ENCODE measurements around the gene OR4B1. TPM values are rescaled to one million over a fixed set of nuclear protein-coding genes. Genes with fewer than 3 reads are reported as not detected.

Gene OR4B1
- total RNA-seq: not detected

GRCh38 chr11:48216510-48216909, at the start of gene OR4B1:
OR4B1 (plus strand) TSS chr11:48216810; CDS start chr11:48216810, 0 bp downstream.
- ATAC-seq (ENCODE audit: low FRiP score) (no peak), DNase-seq (ENCODE audit: low spot score) (no peak)
- TF ChIP-seq CTCF (IDR thresholded peaks at IDR 0.05): no peak

GRCh38 chr11:48167380-48167779, 49.2 kb upstream of the OR4B1 start:
- DNase-seq (ENCODE audit: low spot score) (no peak), ATAC-seq (ENCODE audit: low FRiP score) (no peak)
- TF ChIP-seq CTCF (IDR thresholded peaks at IDR 0.05): no peak

- DNase-seq (ENCODE audit: low spot score) (no peak), ATAC-seq (ENCODE audit: low FRiP score) (no peak)
- TF ChIP-seq CTCF (IDR thresholded peaks at IDR 0.05): no peak
These were observed 47.8 kb upstream of the OR4B1 start for GRCh38 chr11:48168815-48169214.

- ATAC-seq (ENCODE audit: low FRiP score) (no peak), DNase-seq (ENCODE audit: low spot score) (no peak)
- TF ChIP-seq CTCF (IDR thresholded peaks at IDR 0.05): no peak
These were observed 47.4 kb upstream of the OR4B1 start for GRCh38 chr11:48169259-48169658.

- ATAC-seq (ENCODE audit: low FRiP score): no peak
- no peak for DNase-seq (ENCODE audit: low spot score)
- TF ChIP-seq CTCF (IDR thresholded peaks at IDR 0.05): no peak
These were observed 46.9 kb upstream of the OR4B1 start for GRCh38 chr11:48169717-48170116.

- no peak for DNase-seq (ENCODE audit: low spot score)
- ATAC-seq (ENCODE audit: low FRiP score): no peak
- TF ChIP-seq CTCF (IDR thresholded peaks at IDR 0.05): no peak
These were observed 46.1 kb upstream of the OR4B1 start for GRCh38 chr11:48170241-48171233.

Data from omental fat pad (tissue), 4 donors.